ENCODE measurements around the gene RNF130. TPM values are rescaled to one million over a fixed set of nuclear protein-coding genes. Genes with fewer than 3 reads are reported as not detected.

RNF130 gene
- total and polyA plus RNA-seq, 9 of the 15 experiments (the other 6 are each of a cell fraction or from before 2014, with no cell fraction given): 5.8 to 39.4 (median 27.1) TPM

- Histone ChIP-seq H3K27ac (ENCODE audit: extremely low read depth, low read depth, low read length) (no peak overlapping the region), H4K20me1 (replicated peaks; ENCODE audit: control insufficient read depth, insufficient read depth, low read length) (no peaks in the 10 kb centered on the region), H3K9ac (ENCODE audit: insufficient read depth in 1 of 2, low read depth in 2 of 2, low read length in 2 of 2) (peak overlapping the region in 1 of 2 experiments; percentile 14; a peak in 1 of 4 replicates), H3K4me3 (peak overlapping the region; percentile 45; the same call in 1 of the 2 replicates), H2AFZ (ENCODE audit: low read depth, low read length) (peak overlapping the region; percentile 79), H3K79me2 (ENCODE audit: control insufficient read depth, insufficient read depth, low read length) (no peaks in the 10 kb centered on the region), H3K27me3 (ENCODE audit: control insufficient read depth in 2 of 2, insufficient read depth in 2 of 2, low read length in 2 of 2) (no peaks in the 10 kb centered on the region), H3K4me2 (ENCODE audit: insufficient read depth, low read length) (peak overlapping the region; percentile 68; the same call in 1 of the 2 replicates), H3K4me1 (replicated peaks in 1 of 2; ENCODE audit: control insufficient read depth in 2 of 2, insufficient read depth in 2 of 2, low read length in 2 of 2) (peaks cover 34 to 43% of the 10 kb centered on the region in 2 experiments), H3K9me1 (ENCODE audit: control insufficient read depth, insufficient read depth, low read length) (no peaks in the 10 kb centered on the region), H3K9me3 (replicated peaks; ENCODE audit: control insufficient read depth, insufficient read depth, low read depth, low read length) (no peaks in the 10 kb centered on the region; the same call in 1 of the 2 replicates), H3K36me3 (ENCODE audit: control insufficient read depth, insufficient read depth, low read length) (no peaks in the 10 kb centered on the region)
- ChIA-PET CTCF (ENCODE audit: low intra/inter-chr PET ratio) (interaction anchor here (0.6 to 0.7 kb wide), 4 partner anchors 19 to 676 kb away, joined by 3 to 7 read pairs (median 4); partner anchors contain the start of gene RNF130), POLR2A (interaction anchor here (0.6 to 1.5 kb wide), 3 partner anchors 10 to 17 kb away, joined by 3 read pairs; no protein-coding TSS in a partner anchor)
- DNase-seq (ENCODE audit: extremely low read depth in 1 of 4, low spot score in 3 of 4) (peak in 1 of 4 experiments; percentile 62), ATAC-seq (peak; percentile 42), FAIRE-seq (peak; percentile 56)
- 32% methylated on average over 14 of the region's 17 CpGs for WGBS (ENCODE audit: insufficient coverage, low coverage, missing lambda C conversion rate)
- in situ Hi-C loops (cut with MboI) (no loop called here), intact Hi-C loops (cut with micrococcal nuclease) (loop anchor here (5.0 kb wide), 3 partner anchors 104 to 329 kb away; partner anchors contain the start of gene MRNIP)
- BruUV-seq (replicated peaks): no TSS peak
- peak; percentile 15; the same call in 1 of the 2 replicates for TF ChIP-seq ADNP (tag; IDR thresholded peaks at IDR 0.05)
- TF ChIP-seq REST (IDR thresholded peaks at IDR 0.05; ENCODE audit: borderline replicate concordance): peak; percentile 18; the same call in 1 of the 2 replicates
- no peak for TF ChIP-seq REST (CRISPR knock-in tag; IDR thresholded peaks at IDR 0.05; ENCODE audit: low read depth)
- TF ChIP-seq RBM17 (IDR thresholded peaks at IDR 0.05; ENCODE audit: borderline replicate concordance, low read depth, low read length): no peak
- no peak for TF ChIP-seq GTF2B (IDR thresholded peaks at IDR 0.05; ENCODE audit: extremely low read depth, insufficient read length)
- peak; percentile 59 for TF ChIP-seq L3MBTL2 (IDR thresholded peaks at IDR 0.05)
- TF ChIP-seq ZNF592 (IDR thresholded peaks at IDR 0.05): no peak
Observed at GRCh38 chr5:180090769-180091546, 19.4 kb upstream of the RNF130 start.
